Measurements from ENCODE around the gene GTSF1L.
"Not testable (repeated sequence)": the region's sequence is repeated elsewhere in the genome, so short reads cannot be mapped to it uniquely, and the experiment has no call there.

GRCh38 chr20:43757888-43758287 lies 31.1 kb upstream of the GTSF1L start:
- TF ChIP-seq, protein P1, sequence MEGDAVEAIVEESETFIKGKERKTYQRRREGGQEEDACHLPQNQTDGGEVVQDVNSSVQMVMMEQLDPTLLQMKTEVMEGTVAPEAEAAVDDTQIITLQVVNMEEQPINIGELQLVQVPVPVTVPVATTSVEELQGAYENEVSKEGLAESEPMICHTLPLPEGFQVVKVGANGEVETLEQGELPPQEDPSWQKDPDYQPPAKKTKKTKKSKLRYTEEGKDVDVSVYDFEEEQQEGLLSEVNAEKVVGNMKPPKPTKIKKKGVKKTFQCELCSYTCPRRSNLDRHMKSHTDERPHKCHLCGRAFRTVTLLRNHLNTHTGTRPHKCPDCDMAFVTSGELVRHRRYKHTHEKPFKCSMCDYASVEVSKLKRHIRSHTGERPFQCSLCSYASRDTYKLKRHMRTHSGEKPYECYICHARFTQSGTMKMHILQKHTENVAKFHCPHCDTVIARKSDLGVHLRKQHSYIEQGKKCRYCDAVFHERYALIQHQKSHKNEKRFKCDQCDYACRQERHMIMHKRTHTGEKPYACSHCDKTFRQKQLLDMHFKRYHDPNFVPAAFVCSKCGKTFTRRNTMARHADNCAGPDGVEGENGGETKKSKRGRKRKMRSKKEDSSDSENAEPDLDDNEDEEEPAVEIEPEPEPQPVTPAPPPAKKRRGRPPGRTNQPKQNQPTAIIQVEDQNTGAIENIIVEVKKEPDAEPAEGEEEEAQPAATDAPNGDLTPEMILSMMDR (conservative IDR thresholded peaks at IDR 0.05): not testable (repeated sequence)
- not testable (repeated sequence) for TF ChIP-seq EZH2 (IDR thresholded peaks at IDR 0.05; ENCODE audit: low read depth)
